Esophagus muscularis mucosa (tissue), 4 donors: ENCODE data around the gene NSMF.

Source experiments
- CTCF ChIP-seq, 3 experiments: fragments of 200-600 bp in 2 of 3; fragments of 450-650 bp in 1 of 3; sonication (generic) in 2 of 3; IDR thresholded peaks; one replicate each; pipeline ENCODE4 v1.5.1; 2017 to 2019; ENCODE audit warnings: antibody characterized with exemption in 3 of 3, mild to moderate bottlenecking in 2 of 3, moderate library complexity in 1 of 3
- EP300 ChIP-seq: sonication (generic); formaldehyde crosslinking; IDR thresholded peaks from one replicate; pipeline ENCODE4 v1.6.1; 2017; ENCODE audit warnings: antibody characterized with exemption
- POLR2A ChIP-seq: fragments of 450-650 bp; IDR thresholded peaks from one replicate; pipeline ENCODE4 v1.6.1; 2017; ENCODE audit warnings: antibody characterized with exemption, moderate library complexity, mild to moderate bottlenecking, low read depth
- POLR2AphosphoS5 ChIP-seq, 2 donors: sonication (generic); formaldehyde crosslinking; IDR thresholded peaks; one replicate each; pipeline ENCODE4 v1.6.1; 2017; ENCODE audit warnings: antibody characterized with exemption in 2 of 2

GRCh38 chr9:137467896-137468295 is 8.8 kb upstream of the NSMF start:
- TF ChIP-seq POLR2A (no peak), POLR2AphosphoS5 (IDR thresholded peaks at IDR 0.05) (no peak), CTCF (IDR thresholded peaks at IDR 0.05) (no peak), EP300 (no peak)
